ENCODE results near the gene KRT17.
"Not testable (repeated sequence)": the region's sequence is repeated elsewhere in the genome, so short reads cannot be mapped to it uniquely, and the experiment has no call there.

The KRT17 gene

GRCh38 chr17:41626914-41627295 lies 2.5 kb upstream of the KRT17 start:
- POLR2A ChIA-PET; H3K36me3 ChIP-seq (ENCODE audit: control insufficient read depth in 4 of 4, insufficient read depth in 4 of 4, low read length in 3 of 4); H3K27ac ChIP-seq (ENCODE audit: insufficient read depth in 1 of 2, low read depth in 1 of 2, low read length in 2 of 2, poor library complexity in 1 of 2, severe bottlenecking in 2 of 2); H3K27me3 ChIP-seq (replicated peaks in 2 of 5; ENCODE audit: control insufficient read depth in 4 of 5, insufficient read depth in 5 of 5, low read length in 4 of 5); H3K4me3 ChIP-seq (ENCODE audit: control insufficient read depth in 1 of 7, extremely low read depth in 1 of 7, insufficient read depth in 4 of 7, low read depth in 2 of 7, low read length in 6 of 7); DNase-seq; H3K4me1 ChIP-seq (ENCODE audit: control extremely low read depth in 1 of 4, control insufficient read depth in 4 of 4, insufficient read depth in 4 of 4, low read length in 3 of 4); H3K9me3 ChIP-seq (ENCODE audit: control extremely low read depth in 1 of 5, control insufficient read depth in 4 of 5, insufficient read depth in 2 of 5, low read depth in 1 of 5, low read length in 4 of 5); CTCF ChIA-PET: not testable (repeated sequence)
- 93% methylated on average over 4 of the region's 5 CpGs for WGBS (ENCODE audit: insufficient coverage)

- DNase-seq; H3K36me3 ChIP-seq (ENCODE audit: control insufficient read depth in 4 of 4, insufficient read depth in 4 of 4, low read length in 3 of 4); POLR2A ChIA-PET; H3K27ac ChIP-seq (ENCODE audit: insufficient read depth in 1 of 2, low read depth in 1 of 2, low read length in 2 of 2, poor library complexity in 1 of 2, severe bottlenecking in 2 of 2); H3K9me3 ChIP-seq (ENCODE audit: control extremely low read depth in 1 of 5, control insufficient read depth in 4 of 5, insufficient read depth in 2 of 5, low read depth in 1 of 5, low read length in 4 of 5); H3K27me3 ChIP-seq (replicated peaks in 2 of 5; ENCODE audit: control insufficient read depth in 4 of 5, insufficient read depth in 5 of 5, low read length in 4 of 5); H3K4me1 ChIP-seq (ENCODE audit: control extremely low read depth in 1 of 4, control insufficient read depth in 4 of 4, insufficient read depth in 4 of 4, low read length in 3 of 4); CTCF ChIA-PET; H3K4me3 ChIP-seq (ENCODE audit: control insufficient read depth in 1 of 7, extremely low read depth in 1 of 7, insufficient read depth in 4 of 7, low read depth in 2 of 7, low read length in 6 of 7): not testable (repeated sequence)
- 92% methylated on average over 11 of the region's 17 CpGs for WGBS (ENCODE audit: insufficient coverage)
These were observed 1.9 kb upstream of the KRT17 start for GRCh38 chr17:41626028-41626913.

GRCh38 chr17:41625602-41626001 lies 1.2 kb upstream of the KRT17 start:
- no peaks in the 10 kb centered on the region for H3K27me3 ChIP-seq (replicated peaks in 2 of 5; ENCODE audit: control insufficient read depth in 4 of 5, insufficient read depth in 5 of 5, low read length in 4 of 5)
- 70% methylated on average over 14 of the region's 16 CpGs for WGBS (ENCODE audit: insufficient coverage)

GRCh38 chr17:41623184-41623861 lies 1.1 kb downstream of the KRT17 start:
- H3K4me1 ChIP-seq (ENCODE audit: control extremely low read depth in 1 of 4, control insufficient read depth in 4 of 4, insufficient read depth in 4 of 4, low read length in 3 of 4); H3K36me3 ChIP-seq (ENCODE audit: control insufficient read depth in 4 of 4, insufficient read depth in 4 of 4, low read length in 3 of 4); H3K27me3 ChIP-seq (replicated peaks in 2 of 5; ENCODE audit: control insufficient read depth in 4 of 5, insufficient read depth in 5 of 5, low read length in 4 of 5); H3K27ac ChIP-seq (ENCODE audit: insufficient read depth in 1 of 2, low read depth in 1 of 2, low read length in 2 of 2, poor library complexity in 1 of 2, severe bottlenecking in 2 of 2); H3K4me3 ChIP-seq (ENCODE audit: control insufficient read depth in 1 of 7, extremely low read depth in 1 of 7, insufficient read depth in 4 of 7, low read depth in 2 of 7, low read length in 6 of 7); POLR2A ChIA-PET; DNase-seq; H3K9me3 ChIP-seq (ENCODE audit: control extremely low read depth in 1 of 5, control insufficient read depth in 4 of 5, insufficient read depth in 2 of 5, low read depth in 1 of 5, low read length in 4 of 5): not testable (repeated sequence)
- 33% methylated on average over 1 of the region's 10 CpGs for WGBS (ENCODE audit: insufficient coverage)
- CTCF ChIA-PET, result interaction anchor here (0.7 kb wide), 1 partner anchor 56 kb away, joined by 3 read pairs; no protein-coding TSS in a partner anchor

More at GRCh38 chr17:41625602-41626001, 1.2 kb upstream of the KRT17 start:
- peak in 1 of 3 donors; percentile 24 for DNase-seq
- CTCF ChIA-PET, result no interaction called here
- Histone ChIP-seq H3K36me3 (ENCODE audit: control insufficient read depth in 4 of 4, insufficient read depth in 4 of 4, low read length in 3 of 4) (no peaks in the 10 kb centered on the region), H3K4me1 (ENCODE audit: control extremely low read depth in 1 of 4, control insufficient read depth in 4 of 4, insufficient read depth in 4 of 4, low read length in 3 of 4) (no peaks in the 10 kb centered on the region), H3K4me3 (ENCODE audit: control insufficient read depth in 1 of 7, extremely low read depth in 1 of 7, insufficient read depth in 4 of 7, low read depth in 2 of 7, low read length in 6 of 7) (no peak overlapping the region), H3K27ac (ENCODE audit: insufficient read depth in 1 of 2, low read depth in 1 of 2, low read length in 2 of 2, poor library complexity in 1 of 2, severe bottlenecking in 2 of 2) (no peak overlapping the region), H3K9me3 (ENCODE audit: control extremely low read depth in 1 of 5, control insufficient read depth in 4 of 5, insufficient read depth in 2 of 5, low read depth in 1 of 5, low read length in 4 of 5) (no peaks in the 10 kb centered on the region)
- POLR2A ChIA-PET, result no interaction called here

- H3K36me3 ChIP-seq (ENCODE audit: control insufficient read depth in 4 of 4, insufficient read depth in 4 of 4, low read length in 3 of 4); H3K27ac ChIP-seq (ENCODE audit: insufficient read depth in 1 of 2, low read depth in 1 of 2, low read length in 2 of 2, poor library complexity in 1 of 2, severe bottlenecking in 2 of 2); H3K9me3 ChIP-seq (ENCODE audit: control extremely low read depth in 1 of 5, control insufficient read depth in 4 of 5, insufficient read depth in 2 of 5, low read depth in 1 of 5, low read length in 4 of 5); DNase-seq; H3K27me3 ChIP-seq (replicated peaks in 2 of 5; ENCODE audit: control insufficient read depth in 4 of 5, insufficient read depth in 5 of 5, low read length in 4 of 5); POLR2A ChIA-PET; H3K4me3 ChIP-seq (ENCODE audit: control insufficient read depth in 1 of 7, extremely low read depth in 1 of 7, insufficient read depth in 4 of 7, low read depth in 2 of 7, low read length in 6 of 7); H3K4me1 ChIP-seq (ENCODE audit: control extremely low read depth in 1 of 4, control insufficient read depth in 4 of 4, insufficient read depth in 4 of 4, low read length in 3 of 4): not testable (repeated sequence)
- CTCF ChIA-PET, result interaction anchor here (1.5 kb wide), 1 partner anchor 20 kb away, joined by 3 read pairs; no protein-coding TSS in a partner anchor
- 91% methylated on average over 15 of the region's 19 CpGs for WGBS (ENCODE audit: insufficient coverage)
These were observed 1.8 kb downstream of the KRT17 start for GRCh38 chr17:41622340-41623183.

- WGBS (ENCODE audit: insufficient coverage), result no CpG with 5 or more reads among the region's 2 CpGs
- no peaks in the 10 kb centered on the region for H3K4me1 ChIP-seq (ENCODE audit: control extremely low read depth in 1 of 4, control insufficient read depth in 4 of 4, insufficient read depth in 4 of 4, low read length in 3 of 4)
- H3K36me3 ChIP-seq (ENCODE audit: control insufficient read depth in 4 of 4, insufficient read depth in 4 of 4, low read length in 3 of 4), result no peaks in the 10 kb centered on the region
- ChIA-PET POLR2A (no interaction called here), CTCF (interaction anchor here (1.5 to 1.6 kb wide), 2 partner anchors 19 to 73 kb away, joined by 3 to 6 read pairs; no protein-coding TSS in a partner anchor)
- no peak for DNase-seq
- no peaks in the 10 kb centered on the region for H3K9me3 ChIP-seq (ENCODE audit: control extremely low read depth in 1 of 5, control insufficient read depth in 4 of 5, insufficient read depth in 2 of 5, low read depth in 1 of 5, low read length in 4 of 5)
- no peak overlapping the region for H3K27ac ChIP-seq (ENCODE audit: insufficient read depth in 1 of 2, low read depth in 1 of 2, low read length in 2 of 2, poor library complexity in 1 of 2, severe bottlenecking in 2 of 2)
- peaks cover 0 to 2% (median 0%) of the 10 kb centered on the region in 5 experiments for H3K27me3 ChIP-seq (replicated peaks in 2 of 5; ENCODE audit: control insufficient read depth in 4 of 5, insufficient read depth in 5 of 5, low read length in 4 of 5)
- no peak overlapping the region for H3K4me3 ChIP-seq (ENCODE audit: control insufficient read depth in 1 of 7, extremely low read depth in 1 of 7, insufficient read depth in 4 of 7, low read depth in 2 of 7, low read length in 6 of 7)
These were observed 2.5 kb downstream of the KRT17 start for GRCh38 chr17:41621916-41622315.

All from common myeloid progenitor, CD34-positive (primary cell).